GM21619 (cell line): ENCODE data around the gene GTF2H1.
"Not testable (repeated sequence)": the region's sequence is repeated elsewhere in the genome, so short reads cannot be mapped to it uniquely, and the experiment has no call there.

Experiments used
- ATAC-seq: cut with Tn5 transposase; IDR thresholded peaks from one replicate; pipeline ENCODE4 v1.9.1; 2021; ENCODE audit not compliant: unreplicated experiment

Gene GTF2H1

DNA sequence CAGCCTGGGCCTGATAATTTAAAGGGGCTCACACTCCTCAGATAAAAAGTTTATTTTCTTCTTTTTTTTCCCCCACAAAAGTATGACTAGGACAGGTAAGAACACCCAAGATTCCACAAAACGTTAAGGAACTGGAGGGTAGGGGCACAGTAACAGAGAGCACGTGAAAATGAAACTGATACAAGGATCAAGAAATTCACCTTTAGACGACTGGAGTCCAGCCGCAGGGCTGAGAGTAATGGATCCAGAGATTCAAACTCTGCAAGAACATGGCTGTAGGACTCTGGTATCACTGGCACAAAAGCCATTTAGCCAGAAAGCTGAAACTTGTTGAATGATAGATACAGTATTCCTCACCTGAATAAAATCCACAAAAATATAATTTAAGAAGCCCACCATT lies 4.8 kb upstream of the GTF2H1 start:
- ATAC-seq: no peak

DNA sequence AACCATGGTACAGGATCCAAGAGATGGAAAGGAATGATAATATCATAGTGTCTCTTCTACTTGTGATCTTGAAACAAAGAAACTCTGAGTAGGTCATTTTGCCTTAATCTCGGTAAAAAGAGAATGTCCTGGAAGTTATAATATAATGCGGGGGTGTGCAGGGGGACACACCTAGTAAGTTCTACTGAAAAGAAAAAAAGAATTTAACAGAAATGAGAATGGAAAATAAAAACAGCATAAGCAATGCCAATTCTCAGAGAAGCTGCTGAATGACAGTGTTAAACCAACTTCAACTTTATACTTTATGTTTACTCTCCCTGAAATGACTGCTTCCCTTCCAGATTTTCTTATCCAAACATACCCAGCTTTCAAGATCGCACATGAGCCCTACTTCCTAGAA lies 2.5 kb upstream of the GTF2H1 start:
- ATAC-seq: no peak

DNA sequence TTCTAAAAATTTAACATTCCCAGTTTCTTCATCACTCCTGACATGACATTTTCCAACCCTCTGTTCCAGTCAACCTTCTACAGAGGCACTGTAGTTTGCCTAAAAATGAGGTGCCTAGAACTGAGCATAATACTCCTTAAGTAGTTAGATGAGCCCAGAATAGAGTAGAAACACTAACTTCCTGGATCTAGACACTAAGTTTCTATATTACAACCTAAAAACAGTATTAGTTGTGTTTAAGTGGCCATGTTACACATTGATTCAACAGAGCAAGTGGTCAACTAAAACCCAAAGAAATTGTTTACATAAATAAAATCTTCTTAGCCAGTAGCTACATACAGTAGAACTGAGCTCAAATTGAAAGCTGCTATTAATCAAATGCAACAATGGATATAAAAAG lies 1.8 kb upstream of the GTF2H1 start:
- ATAC-seq: no peak

DNA sequence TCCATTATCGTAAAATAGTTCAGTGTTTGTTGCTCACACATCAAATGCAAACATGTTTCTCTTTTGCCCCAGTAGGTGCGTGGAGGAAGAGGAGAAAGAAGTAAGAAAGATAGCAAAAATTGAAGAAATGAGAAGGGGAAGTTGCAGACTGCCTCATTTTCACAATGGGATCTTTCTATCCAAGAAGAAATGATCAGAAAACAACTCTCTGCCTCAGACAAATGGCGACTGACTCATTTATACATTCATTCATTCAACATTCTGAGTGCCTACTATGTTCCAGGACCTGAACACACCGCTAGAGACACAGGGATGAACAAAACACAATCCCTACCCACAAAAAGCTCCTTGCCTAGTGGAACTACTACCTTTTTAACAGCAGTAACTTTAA lies 794 bp upstream of the GTF2H1 start:
- ATAC-seq: peak; percentile 5

DNA sequence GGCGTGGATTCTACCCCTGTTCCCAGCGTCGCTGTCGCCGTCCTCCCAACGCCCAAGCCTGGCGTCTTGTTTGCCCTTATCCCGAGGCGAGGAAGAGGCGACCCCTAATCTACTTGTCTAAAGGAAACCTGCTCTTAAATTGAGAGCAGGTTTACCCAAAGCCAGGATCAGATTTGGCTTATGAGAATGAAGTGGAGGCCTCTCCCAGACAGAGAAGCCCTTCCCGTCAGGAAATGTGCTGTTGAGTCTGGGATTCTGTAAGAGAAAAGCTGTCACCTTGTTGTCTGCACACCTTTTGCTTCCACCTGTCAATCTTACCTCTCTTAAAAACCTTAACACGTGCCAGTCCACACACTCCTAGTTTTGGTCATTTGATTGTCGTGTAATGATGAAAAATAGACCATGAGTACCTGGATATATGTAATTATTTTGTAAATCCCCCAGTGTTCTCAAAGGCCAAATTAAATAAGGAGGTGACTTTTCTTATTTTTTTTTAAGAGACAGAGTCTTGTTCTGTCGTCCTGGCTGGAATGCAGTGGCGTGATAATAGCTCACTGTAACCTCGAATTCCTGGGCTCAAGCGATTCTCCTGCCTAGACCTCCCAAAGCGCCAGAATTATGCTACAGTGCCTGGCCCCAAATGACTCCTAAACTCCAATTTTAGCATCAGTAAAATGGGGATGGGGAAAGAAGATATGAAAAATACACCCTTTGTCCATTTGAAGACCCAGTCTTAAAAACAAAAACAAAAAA lies 627 bp downstream of the GTF2H1 start:
- no peak for ATAC-seq

DNA sequence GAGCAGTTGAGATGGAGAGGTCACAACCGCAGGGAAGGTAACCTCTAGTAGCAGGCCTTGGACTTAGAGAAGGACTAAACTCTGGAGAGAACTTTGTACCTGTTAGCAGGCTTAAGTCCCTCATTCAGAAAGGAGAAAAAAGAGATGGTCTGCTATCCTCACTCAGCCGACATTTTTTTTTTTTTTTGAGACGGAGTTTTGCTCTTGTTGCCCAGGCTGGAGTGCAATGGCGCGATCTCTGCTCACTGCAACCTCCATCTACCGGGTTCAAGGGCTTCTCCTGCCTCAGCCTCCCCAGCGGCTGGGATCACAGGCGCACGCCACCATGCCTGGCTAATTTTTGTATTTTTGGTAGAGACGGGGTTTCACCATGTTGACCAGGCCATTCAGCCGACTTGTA lies 1.5 kb downstream of the GTF2H1 start:
- ATAC-seq: not testable (repeated sequence)

DNA sequence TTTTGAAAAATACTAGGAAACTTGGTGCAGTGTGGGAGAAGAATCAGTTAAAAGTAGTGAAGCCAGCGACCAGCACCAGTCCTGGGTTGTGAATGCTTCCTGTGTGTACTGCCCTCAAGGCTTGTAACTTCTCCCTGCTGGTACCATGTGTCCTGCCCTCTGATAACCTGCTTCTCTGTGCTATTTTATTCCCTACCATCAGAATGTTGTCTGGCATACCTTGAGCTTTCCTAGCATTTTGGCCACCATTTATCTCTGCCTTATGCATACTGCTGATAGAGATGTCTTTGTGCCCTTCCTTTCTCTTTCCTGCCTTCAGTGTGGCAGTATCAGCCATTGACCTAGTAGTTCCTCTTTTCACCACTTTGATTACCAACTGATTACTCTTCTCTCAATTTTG lies 2.0 kb downstream of the GTF2H1 start:
- ATAC-seq: no peak

DNA sequence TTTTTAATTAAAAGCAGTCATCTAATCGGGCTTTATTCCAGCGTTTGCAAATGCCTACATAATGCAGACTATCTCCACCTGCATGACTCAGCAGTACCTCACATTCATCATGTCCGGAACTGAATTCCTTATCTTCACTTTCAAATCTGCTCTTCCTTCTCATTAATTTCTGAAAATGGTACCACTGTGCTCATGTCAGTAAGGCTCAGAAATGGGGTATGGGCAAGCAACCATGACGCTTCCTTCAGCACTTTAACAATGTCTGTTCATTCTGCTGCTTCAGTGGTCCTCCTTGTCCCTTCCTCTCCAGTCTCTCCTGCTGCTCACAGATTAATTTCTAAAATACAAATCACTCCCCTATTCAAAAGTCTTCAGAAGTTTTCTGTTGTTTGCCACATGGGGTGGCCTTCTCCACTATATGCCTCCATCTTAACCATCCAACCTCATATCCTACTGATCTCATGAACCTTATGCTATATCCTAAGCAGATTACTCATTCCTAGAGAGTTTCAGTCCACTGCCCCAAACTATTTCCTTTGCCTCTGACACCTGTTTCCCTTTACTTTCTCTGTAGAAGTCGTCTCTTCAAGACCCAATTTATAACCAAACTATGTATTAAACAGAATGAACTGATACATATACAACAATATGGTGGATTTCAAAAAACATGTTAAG lies 7.0 kb downstream of the GTF2H1 start:
- ATAC-seq: peak; percentile 80

DNA sequence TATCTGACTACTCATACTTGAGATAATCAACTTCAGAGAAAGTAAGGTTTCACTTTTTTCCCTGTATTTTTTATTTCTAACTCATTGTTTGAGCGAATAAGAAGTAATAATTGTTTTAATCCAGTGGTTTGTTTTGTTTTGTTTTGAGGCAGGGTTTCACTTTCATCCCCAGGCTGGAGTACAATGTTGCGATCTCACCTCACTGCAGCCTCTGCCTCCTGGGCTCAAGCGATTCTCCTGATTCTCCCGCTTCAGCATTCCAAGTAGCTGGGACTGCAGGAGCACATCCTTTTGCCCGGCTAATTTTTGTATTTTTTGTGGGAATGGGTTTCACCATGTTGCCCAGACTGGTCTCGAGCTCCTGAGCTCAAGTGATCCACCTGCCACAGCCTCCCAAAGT lies 8.6 kb downstream of the GTF2H1 start:
- no peak for ATAC-seq

DNA sequence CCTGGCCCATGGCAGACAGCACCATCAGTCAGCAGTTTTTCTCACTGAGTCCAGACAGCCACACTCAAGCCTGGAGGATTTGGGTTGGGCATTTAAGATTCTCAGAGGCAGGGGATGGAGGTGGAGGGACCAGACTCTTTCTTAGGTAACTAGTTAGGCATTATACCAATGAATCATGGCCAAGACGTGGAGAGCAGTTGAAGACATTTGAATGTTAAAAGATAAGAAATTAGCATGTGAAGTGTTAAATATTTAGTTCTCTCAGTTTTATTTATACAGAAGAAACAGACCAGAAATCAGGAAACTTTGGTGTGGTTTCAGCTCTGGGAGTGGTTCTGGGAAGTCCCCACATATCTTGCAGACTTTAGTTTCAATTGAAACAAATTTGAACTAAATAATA lies 9.9 kb downstream of the GTF2H1 start:
- no peak for ATAC-seq

DNA sequence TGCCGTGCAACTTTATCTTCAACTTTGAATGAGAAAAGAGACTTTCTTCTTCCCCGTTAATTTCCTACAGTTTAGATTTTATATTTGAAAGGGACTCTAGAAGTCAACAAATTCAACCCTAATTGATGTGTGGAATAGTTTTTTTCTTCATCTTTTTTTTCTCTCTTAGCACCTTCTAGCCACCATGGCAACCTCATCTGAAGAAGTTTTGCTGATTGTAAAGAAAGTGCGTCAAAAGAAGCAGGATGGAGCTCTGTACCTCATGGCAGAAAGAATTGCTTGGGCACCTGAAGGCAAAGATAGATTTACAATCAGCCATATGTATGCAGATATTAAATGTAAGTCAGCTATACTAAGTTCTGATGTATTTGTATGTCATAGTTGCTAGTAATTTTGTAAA lies 10.5 kb downstream of the GTF2H1 start:
- no peak for ATAC-seq

DNA sequence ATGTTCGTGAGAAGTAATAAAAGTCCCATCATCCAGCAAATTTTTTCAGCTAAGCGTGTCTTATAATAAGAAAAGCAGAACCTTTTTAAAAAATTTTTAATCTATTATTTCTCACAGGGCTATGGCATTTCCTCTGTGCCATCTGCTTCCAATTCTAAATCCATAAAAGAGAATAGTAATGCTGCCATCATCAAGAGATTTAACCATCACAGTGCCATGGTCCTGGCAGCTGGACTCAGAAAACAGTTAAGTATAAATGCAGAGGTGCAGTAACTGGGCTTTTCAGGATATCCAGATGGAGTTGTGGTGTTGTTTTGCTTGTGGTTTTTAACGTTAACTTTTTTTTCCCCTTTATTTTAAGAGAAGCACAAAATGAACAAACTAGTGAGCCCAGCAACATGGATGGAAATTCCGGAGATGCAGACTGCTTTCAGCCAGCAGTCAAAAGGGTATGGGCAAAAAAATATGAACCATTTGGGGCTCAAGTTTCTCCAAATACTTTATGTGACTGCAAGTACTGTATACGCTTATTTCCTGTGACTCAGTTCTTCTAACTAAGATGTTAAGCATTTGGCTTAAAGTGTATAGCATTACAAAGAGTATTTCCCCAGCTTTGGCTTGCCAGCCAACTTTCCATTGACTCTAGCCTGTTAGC lies 25.2 kb downstream of the GTF2H1 start:
- ATAC-seq: no peak

DNA sequence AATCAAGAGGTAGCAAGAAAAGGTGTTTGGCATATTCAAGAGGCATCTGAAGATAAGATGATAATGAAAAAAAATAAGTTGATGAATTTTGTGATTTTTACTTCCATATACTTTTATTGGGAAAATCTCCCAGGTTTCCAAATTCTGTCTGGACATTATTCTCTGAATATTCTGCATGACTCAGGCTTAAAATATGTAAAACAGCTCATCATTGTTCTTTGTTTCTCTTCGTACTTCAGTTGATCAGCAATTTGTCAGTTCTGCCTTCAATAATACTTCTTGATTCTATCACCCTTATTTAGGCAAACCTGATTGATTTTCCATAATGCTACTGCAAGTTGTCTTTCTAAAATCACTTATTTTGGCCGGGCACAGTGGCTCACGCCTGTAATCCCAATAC lies 30.2 kb downstream of the GTF2H1 start:
- no peak for ATAC-seq

DNA sequence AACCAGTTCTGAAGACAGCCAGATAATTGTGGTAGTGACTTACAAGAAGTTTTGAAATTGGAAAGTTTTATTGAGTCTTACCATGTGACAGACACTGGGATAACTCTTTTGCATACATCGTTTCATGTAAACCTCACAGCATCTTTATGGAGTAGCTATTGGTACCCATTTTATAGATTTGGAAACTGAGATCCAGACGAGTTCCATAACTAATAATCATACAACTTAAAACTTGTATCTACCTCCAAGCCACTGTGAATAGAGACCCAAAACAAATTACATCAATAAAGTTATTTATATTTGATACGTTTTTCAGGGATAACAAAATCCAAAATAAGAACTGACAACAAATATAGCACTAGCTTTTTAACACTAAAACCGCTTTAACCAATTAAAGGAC lies 36.3 kb downstream of the GTF2H1 start:
- no peak for ATAC-seq

DNA sequence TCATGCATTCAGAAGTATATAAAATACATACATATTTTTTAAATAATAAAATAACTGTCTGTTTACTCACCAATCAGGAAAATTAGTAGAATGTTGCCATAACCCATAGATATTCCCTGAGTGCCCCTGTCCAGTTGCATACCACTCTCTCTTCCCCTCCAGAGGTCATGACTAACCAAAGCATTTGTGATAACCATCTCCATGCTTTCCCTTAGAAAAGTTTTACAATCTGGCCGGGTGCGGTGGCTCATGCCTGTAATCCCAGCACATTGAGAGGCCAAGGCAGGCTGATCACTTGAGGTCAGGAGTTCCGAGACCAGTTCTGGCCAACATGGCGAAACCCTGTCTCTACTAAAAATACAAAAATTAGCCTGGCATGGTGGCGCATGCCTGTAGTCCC lies 38.8 kb downstream of the GTF2H1 start:
- no peak for ATAC-seq

DNA sequence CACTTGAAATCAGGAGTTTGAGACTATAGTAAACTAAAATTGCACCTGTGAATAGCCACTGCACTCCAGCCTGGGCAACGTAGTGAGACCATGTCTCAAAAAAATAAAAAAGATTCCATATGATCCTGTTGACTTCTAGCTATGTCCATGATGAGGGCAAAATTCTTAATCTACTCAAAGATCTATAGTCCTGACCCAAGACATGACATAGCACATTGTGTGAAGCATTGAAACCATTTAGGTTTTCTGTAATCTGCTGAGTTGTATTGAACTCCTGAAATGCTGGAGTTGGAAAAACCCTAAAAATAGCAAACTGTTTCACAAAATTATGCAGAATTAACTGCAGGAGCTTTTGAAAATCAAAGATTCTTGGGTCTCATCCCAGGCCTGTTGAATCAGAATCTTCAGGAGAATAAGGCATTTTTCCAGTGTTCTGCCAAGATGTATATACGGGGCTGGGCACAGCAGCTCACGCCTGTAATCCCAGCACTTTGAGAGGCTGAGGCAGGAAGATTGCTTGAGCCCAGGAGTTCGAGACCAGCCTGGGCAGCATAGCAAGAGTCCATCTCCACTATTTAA lies 42.2 kb downstream of the GTF2H1 start:
- no peak for ATAC-seq

DNA sequence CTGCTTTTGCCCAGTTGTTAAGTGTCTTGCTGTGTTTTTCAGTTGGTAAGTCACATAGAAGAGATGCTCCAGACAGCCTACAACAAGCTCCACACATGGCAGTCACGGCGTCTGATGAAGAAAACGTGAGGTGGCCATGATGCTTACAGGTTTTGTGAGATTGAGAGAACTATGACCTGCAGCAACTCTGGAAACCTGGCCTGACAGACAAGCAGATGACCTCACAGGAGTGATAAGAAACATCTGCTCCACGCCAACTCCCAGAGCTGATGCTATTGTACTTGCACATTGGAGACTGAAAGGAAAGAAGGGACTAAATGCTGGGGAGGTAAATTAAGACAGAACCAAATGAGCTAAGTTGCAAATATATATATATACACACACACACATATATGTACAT lies 43.4 kb downstream of the GTF2H1 start:
- ATAC-seq: no peak

DNA sequence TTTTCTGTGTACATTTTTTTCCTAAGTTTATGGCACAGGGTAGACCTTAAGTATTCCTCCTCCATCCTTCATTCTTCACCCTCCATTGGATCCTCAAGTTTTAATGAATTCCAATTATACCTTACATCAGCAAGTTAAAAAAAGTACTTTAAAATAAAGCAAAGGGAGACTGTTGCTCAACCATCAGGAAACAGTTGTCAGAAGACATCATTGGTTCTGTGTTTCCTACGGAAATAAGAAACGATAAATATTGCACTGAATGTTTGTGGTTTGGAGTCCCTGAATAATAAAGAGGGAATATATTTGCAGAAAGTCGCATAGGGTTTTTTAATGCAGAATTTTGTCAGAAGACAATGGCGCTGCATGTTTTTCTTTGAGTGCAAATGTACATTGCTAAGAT lies 43.9 kb downstream of the GTF2H1 start:
- ATAC-seq: no peak

DNA sequence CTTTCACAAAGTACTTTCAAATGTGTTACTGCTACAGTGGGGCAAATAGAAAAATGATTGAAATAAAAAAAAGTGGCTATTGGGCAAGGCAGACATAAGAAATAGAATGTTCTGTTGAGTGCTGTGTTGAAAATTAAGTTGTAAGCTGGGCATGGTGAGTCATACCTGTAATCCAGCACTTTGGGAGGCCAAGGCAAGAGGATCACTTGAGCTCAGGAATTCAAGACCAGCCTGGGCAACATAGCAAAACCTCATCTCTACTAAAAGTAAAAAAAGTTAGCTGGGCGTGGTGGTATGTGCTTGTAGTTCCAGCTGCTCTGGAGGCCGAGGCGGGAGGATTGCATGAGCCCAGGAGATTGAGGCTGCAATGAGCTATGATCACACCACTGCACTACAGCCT lies 45.1 kb downstream of the GTF2H1 start:
- no peak for ATAC-seq

DNA sequence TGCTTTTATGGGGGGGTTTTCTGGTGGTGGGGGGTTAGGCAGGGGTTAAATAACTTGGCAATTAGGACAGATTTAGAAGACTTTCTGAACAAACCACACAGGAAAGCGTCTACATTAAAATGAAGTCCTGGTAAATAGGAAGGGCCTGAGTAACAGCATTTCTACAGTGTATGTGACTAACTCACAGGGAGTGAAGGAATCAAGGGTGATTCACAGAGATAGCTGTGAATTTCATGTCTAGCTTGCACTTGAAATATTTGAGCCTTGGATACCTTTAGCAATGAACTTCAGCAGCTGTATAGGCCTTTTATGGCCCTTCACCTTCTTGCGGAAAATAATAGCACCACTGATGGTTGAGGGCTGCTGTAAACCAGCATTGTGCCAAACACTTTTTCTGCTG lies 45.9 kb downstream of the GTF2H1 start:
- no peak for ATAC-seq

DNA sequence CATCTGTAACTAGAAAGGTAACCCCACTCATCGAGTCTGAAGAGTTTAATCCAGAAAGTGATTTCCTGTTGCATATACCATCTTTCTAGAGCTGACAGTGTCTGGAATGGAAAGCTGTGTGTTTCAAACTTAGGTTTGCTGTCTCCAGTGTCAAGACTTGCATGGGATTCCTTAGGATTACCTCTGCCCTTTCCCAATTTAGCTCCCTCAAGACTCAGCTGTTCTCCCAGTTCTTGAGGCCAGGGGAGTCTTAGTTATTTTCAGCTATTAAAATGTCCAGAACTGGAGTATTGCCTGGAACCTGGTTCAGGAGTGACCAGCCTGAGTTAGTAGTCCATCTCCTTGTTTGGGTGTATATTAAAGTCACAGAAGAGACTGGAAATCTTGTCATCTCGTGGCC lies 47.0 kb downstream of the GTF2H1 start:
- no peak for ATAC-seq

DNA sequence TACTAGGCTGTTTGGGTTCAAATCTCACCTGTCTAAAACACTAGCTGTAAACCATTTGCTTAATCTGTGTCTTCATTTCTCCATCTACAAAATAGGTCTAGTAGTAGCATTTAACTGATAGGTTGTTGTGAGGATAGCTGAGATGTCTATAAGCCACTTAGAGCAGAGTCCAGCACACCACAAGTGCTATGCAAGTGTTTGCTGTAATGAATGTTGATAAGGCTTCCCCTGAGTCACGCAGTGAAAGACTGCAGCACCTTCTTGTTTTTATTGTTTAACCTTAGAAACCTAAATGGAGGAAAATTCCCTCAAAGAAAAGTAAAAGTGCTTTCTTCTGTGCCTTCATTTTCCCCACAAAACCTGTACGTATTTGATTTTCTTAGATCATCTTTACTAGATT lies 48.9 kb downstream of the GTF2H1 start:
- ATAC-seq: no peak
